ENCODE results near the gene THADA. TPM values are rescaled to one million over a fixed set of nuclear protein-coding genes. Genes with fewer than 3 reads are reported as not detected.
A peak's percentile ranks its signal among the peaks of the same experiment; 100 is the strongest.

THADA gene
- total and polyA plus RNA-seq, 9 donors: 14.4 to 24.3 (median 18.1) TPM

- Histone ChIP-seq H3K4me1 (ENCODE audit: control insufficient read depth, insufficient read depth, low read length) (peaks cover 59% of the 10 kb centered on the region), H3K27me3 (ENCODE audit: control insufficient read depth, insufficient read depth, low read length) (no peaks in the 10 kb centered on the region), H3K4me3 (ENCODE audit: low read length) (no peak overlapping the region), H3K9me3 (replicated peaks; ENCODE audit: control insufficient read depth, low read depth, low read length) (no peaks in the 10 kb centered on the region), H3K27ac (ENCODE audit: low read length) (peak overlapping the region; percentile 82), H3K36me3 (ENCODE audit: control insufficient read depth, insufficient read depth, low read length) (peaks cover 6% of the 10 kb centered on the region)
- peak; percentile 65 for DNase-seq
- 8% methylated on average over 2 of the region's 9 CpGs for WGBS (ENCODE audit: insufficient coverage)
Measured at GRCh38 chr2:43265421-43265820, 330.4 kb downstream of the THADA start.

GRCh38 chr2:43265001-43265400 is 330.8 kb downstream of the THADA start:
- Histone ChIP-seq H3K36me3 (ENCODE audit: control insufficient read depth, insufficient read depth, low read length) (peaks cover 6% of the 10 kb centered on the region), H3K27me3 (ENCODE audit: control insufficient read depth, insufficient read depth, low read length) (no peaks in the 10 kb centered on the region), H3K4me1 (ENCODE audit: control insufficient read depth, insufficient read depth, low read length) (peaks cover 55% of the 10 kb centered on the region), H3K9me3 (replicated peaks; ENCODE audit: control insufficient read depth, low read depth, low read length) (no peaks in the 10 kb centered on the region), H3K27ac (ENCODE audit: low read length) (peak overlapping the region; percentile 82), H3K4me3 (ENCODE audit: low read length) (no peak overlapping the region)
- no CpG with 5 or more reads among the region's 5 CpGs for WGBS (ENCODE audit: insufficient coverage)
- peak; percentile 43 for DNase-seq

- no peaks in the 10 kb centered on the region for H3K27me3 ChIP-seq (ENCODE audit: control insufficient read depth, insufficient read depth, low read length)
Measured at GRCh38 chr2:43262951-43263350, 332.9 kb downstream of the THADA start.

GRCh38 chr2:43262239-43262638 is 333.6 kb downstream of the THADA start:
- Histone ChIP-seq H3K4me3 (ENCODE audit: low read length) (no peak overlapping the region), H3K27me3 (ENCODE audit: control insufficient read depth, insufficient read depth, low read length) (no peaks in the 10 kb centered on the region), H3K27ac (ENCODE audit: low read length) (no peak overlapping the region), H3K36me3 (ENCODE audit: control insufficient read depth, insufficient read depth, low read length) (peaks cover 6% of the 10 kb centered on the region), H3K4me1 (ENCODE audit: control insufficient read depth, insufficient read depth, low read length) (peaks cover 31% of the 10 kb centered on the region), H3K9me3 (replicated peaks; ENCODE audit: control insufficient read depth, low read depth, low read length) (no peaks in the 10 kb centered on the region)
- no CpG with 5 or more reads among the region's 1 CpG for WGBS (ENCODE audit: insufficient coverage)
- DNase-seq: no peak

More at GRCh38 chr2:43262951-43263350, 332.9 kb downstream of the THADA start:
- DNase-seq: no peak
- H3K4me3 ChIP-seq (ENCODE audit: low read length): no peak overlapping the region
- no peaks in the 10 kb centered on the region for H3K9me3 ChIP-seq (replicated peaks; ENCODE audit: control insufficient read depth, low read depth, low read length)
- peaks cover 37% of the 10 kb centered on the region for H3K4me1 ChIP-seq (ENCODE audit: control insufficient read depth, insufficient read depth, low read length)
- peaks cover 3% of the 10 kb centered on the region for H3K36me3 ChIP-seq (ENCODE audit: control insufficient read depth, insufficient read depth, low read length)
- no peak overlapping the region for H3K27ac ChIP-seq (ENCODE audit: low read length)
- 93% methylated on average over 3 of the region's 6 CpGs for WGBS (ENCODE audit: insufficient coverage)

- WGBS (ENCODE audit: insufficient coverage): no CpG with 5 or more reads among the region's 1 CpG
- Histone ChIP-seq H3K27me3 (ENCODE audit: control insufficient read depth, insufficient read depth, low read length) (no peaks in the 10 kb centered on the region), H3K4me1 (ENCODE audit: control insufficient read depth, insufficient read depth, low read length) (peaks cover 15% of the 10 kb centered on the region), H3K4me3 (ENCODE audit: low read length) (no peak overlapping the region), H3K27ac (ENCODE audit: low read length) (no peak overlapping the region), H3K9me3 (replicated peaks; ENCODE audit: control insufficient read depth, low read depth, low read length) (no peaks in the 10 kb centered on the region), H3K36me3 (ENCODE audit: control insufficient read depth, insufficient read depth, low read length) (peaks cover 9% of the 10 kb centered on the region)
- no peak for DNase-seq
Measured at GRCh38 chr2:43259512-43259911, 336.3 kb downstream of the THADA start.

GRCh38 chr2:43258547-43259156 is 337.2 kb downstream of the THADA start:
- WGBS (ENCODE audit: insufficient coverage): 29% methylated on average over 1 of the region's 2 CpGs
- Histone ChIP-seq H3K9me3 (replicated peaks; ENCODE audit: control insufficient read depth, low read depth, low read length) (no peaks in the 10 kb centered on the region), H3K36me3 (ENCODE audit: control insufficient read depth, insufficient read depth, low read length) (peaks cover 9% of the 10 kb centered on the region), H3K27ac (ENCODE audit: low read length) (no peak overlapping the region), H3K27me3 (ENCODE audit: control insufficient read depth, insufficient read depth, low read length) (no peaks in the 10 kb centered on the region), H3K4me1 (ENCODE audit: control insufficient read depth, insufficient read depth, low read length) (peaks cover 13% of the 10 kb centered on the region), H3K4me3 (ENCODE audit: low read length) (no peak overlapping the region)
- DNase-seq: no peak

DNA sequence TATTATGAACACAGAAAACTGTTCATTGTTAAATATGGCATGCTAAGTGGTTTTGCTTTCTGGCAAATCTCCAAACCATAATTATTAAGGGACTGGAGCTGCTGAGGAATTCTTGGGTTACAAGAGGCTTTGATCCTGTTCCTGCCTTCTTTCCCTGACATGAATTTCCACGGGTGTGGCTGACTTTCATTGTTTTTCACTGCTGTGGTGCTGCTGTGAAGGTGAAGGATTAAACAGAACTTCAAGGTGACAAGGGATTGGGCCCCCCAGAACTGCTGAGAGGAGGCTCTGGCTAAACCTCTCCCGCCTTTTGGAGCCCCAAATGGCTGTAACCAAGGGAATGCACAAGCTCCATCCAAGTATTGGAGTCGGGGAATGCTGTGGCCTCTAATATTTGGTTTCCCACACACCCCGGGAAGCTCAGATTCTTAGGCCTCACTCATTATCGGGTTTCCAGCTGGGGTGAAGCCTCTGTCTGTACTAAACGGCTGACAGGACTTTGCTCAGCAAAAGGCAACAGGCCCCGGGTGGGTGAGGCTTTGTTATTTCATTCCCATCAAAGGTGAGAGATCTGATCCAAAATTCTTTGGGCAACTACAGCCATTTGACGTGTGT is 340.4 kb downstream of the THADA start:
- WGBS (ENCODE audit: insufficient coverage): 39% methylated on average over 8 of the region's 8 CpGs
- peaks cover 6% of the 10 kb centered on the region for H3K36me3 ChIP-seq (ENCODE audit: control insufficient read depth, insufficient read depth, low read length)
- no peaks in the 10 kb centered on the region for H3K27me3 ChIP-seq (ENCODE audit: control insufficient read depth, insufficient read depth, low read length)
- no peaks in the 10 kb centered on the region for H3K9me3 ChIP-seq (replicated peaks; ENCODE audit: control insufficient read depth, low read depth, low read length)
- peaks cover 25% of the 10 kb centered on the region for H3K4me1 ChIP-seq (ENCODE audit: control insufficient read depth, insufficient read depth, low read length)
- no peak overlapping the region for H3K4me3 ChIP-seq (ENCODE audit: low read length)
- H3K27ac ChIP-seq (ENCODE audit: low read length): no peak overlapping the region
- DNase-seq: no peak

GRCh38 chr2:43254331-43254730 is 341.5 kb downstream of the THADA start:
- Histone ChIP-seq H3K27me3 (ENCODE audit: control insufficient read depth, insufficient read depth, low read length) (no peaks in the 10 kb centered on the region), H3K9me3 (replicated peaks; ENCODE audit: control insufficient read depth, low read depth, low read length) (no peaks in the 10 kb centered on the region), H3K27ac (ENCODE audit: low read length) (no peak overlapping the region), H3K36me3 (ENCODE audit: control insufficient read depth, insufficient read depth, low read length) (peaks cover 6% of the 10 kb centered on the region), H3K4me3 (ENCODE audit: low read length) (no peak overlapping the region), H3K4me1 (ENCODE audit: control insufficient read depth, insufficient read depth, low read length) (peaks cover 25% of the 10 kb centered on the region)
- WGBS (ENCODE audit: insufficient coverage): 84% methylated on average over 5 of the region's 5 CpGs
- DNase-seq: no peak

- 3% methylated on average over 4 of the region's 5 CpGs for WGBS (ENCODE audit: insufficient coverage)
- Histone ChIP-seq H3K4me3 (ENCODE audit: low read length) (no peak overlapping the region), H3K36me3 (ENCODE audit: control insufficient read depth, insufficient read depth, low read length) (no peaks in the 10 kb centered on the region), H3K27ac (ENCODE audit: low read length) (peak overlapping the region; percentile 92), H3K27me3 (ENCODE audit: control insufficient read depth, insufficient read depth, low read length) (no peaks in the 10 kb centered on the region), H3K9me3 (replicated peaks; ENCODE audit: control insufficient read depth, low read depth, low read length) (no peaks in the 10 kb centered on the region), H3K4me1 (ENCODE audit: control insufficient read depth, insufficient read depth, low read length) (peaks cover 22% of the 10 kb centered on the region)
- peak; percentile 99 for DNase-seq
Measured at GRCh38 chr2:43251171-43251731, 344.6 kb downstream of the THADA start.

- Histone ChIP-seq H3K27ac (ENCODE audit: low read length) (peak overlapping the region; percentile 92), H3K9me3 (replicated peaks; ENCODE audit: control insufficient read depth, low read depth, low read length) (no peaks in the 10 kb centered on the region), H3K4me1 (ENCODE audit: control insufficient read depth, insufficient read depth, low read length) (peaks cover 12% of the 10 kb centered on the region), H3K4me3 (ENCODE audit: low read length) (no peak overlapping the region), H3K36me3 (ENCODE audit: control insufficient read depth, insufficient read depth, low read length) (no peaks in the 10 kb centered on the region), H3K27me3 (ENCODE audit: control insufficient read depth, insufficient read depth, low read length) (no peaks in the 10 kb centered on the region)
- WGBS (ENCODE audit: insufficient coverage): no CpG with 5 or more reads among the region's 2 CpGs
- DNase-seq: no peak
Measured at GRCh38 chr2:43250015-43250414, 345.8 kb downstream of the THADA start.

Measured in muscle of leg (tissue), 11 donors.